Liver (tissue), 9 donors: Measurements from ENCODE around the gene TAL1. TPM values are rescaled to one million over a fixed set of nuclear protein-coding genes. Genes with fewer than 3 reads are reported as not detected.

Source experiments
- DNase-seq: peaks from one replicate; pipeline ENCODE4 v3.0.0-alpha.2; 2017; ENCODE audit warnings: low spot score
- H3K27ac ChIP-seq, 2 donors: one replicate each; pipeline ENCODE4 v1.7.0; 2013; ENCODE audit warnings: inconsistent platforms in 2 of 2, low read length in 2 of 2, control low read depth in 1 of 2, low read depth in 1 of 2, mild to moderate bottlenecking in 1 of 2
- H3K27me3 ChIP-seq, 4 donors: one replicate each; pipeline versions ENCODE4 v1.6.1 to v1.7.0; 2013; ENCODE audit warnings: low read length in 3 of 4, inconsistent platforms in 1 of 4, mild to moderate bottlenecking in 1 of 4, moderate library complexity in 1 of 4; ENCODE audit not compliant: control insufficient read depth in 4 of 4, insufficient read depth in 4 of 4
- H3K36me3 ChIP-seq, 4 donors: one replicate each; pipeline versions ENCODE4 v1.6.1 to v1.7.0; 2013; ENCODE audit warnings: low read length in 3 of 4, mild to moderate bottlenecking in 3 of 4, low read depth in 1 of 4, moderate library complexity in 1 of 4; ENCODE audit not compliant: control insufficient read depth in 4 of 4, insufficient read depth in 3 of 4
- H3K4me1 ChIP-seq, 4 donors: one replicate each; pipeline versions ENCODE4 v1.6.1 to v1.7.0; 2013; ENCODE audit warnings: low read length in 3 of 4, mild to moderate bottlenecking in 3 of 4, moderate library complexity in 1 of 4; ENCODE audit not compliant: control insufficient read depth in 4 of 4, insufficient read depth in 4 of 4
- H3K4me3 ChIP-seq, 3 donors: one replicate each; pipeline versions ENCODE4 v1.6.1 to v1.7.0; 2013; ENCODE audit warnings: low read length in 3 of 3, control low read depth in 1 of 3, low read depth in 1 of 3, mild to moderate bottlenecking in 1 of 3
- H3K9ac ChIP-seq, 2 donors: one replicate each; pipeline ENCODE4 v1.7.0; 2013; ENCODE audit warnings: low read length in 2 of 2, mild to moderate bottlenecking in 2 of 2, moderate library complexity in 2 of 2, control low read depth in 1 of 2, low read depth in 1 of 2
- H3K9me3 ChIP-seq, 4 donors: one replicate each; pipeline versions ENCODE4 v1.6.1 to v1.7.0; 2013; ENCODE audit warnings: low read length in 3 of 4; ENCODE audit not compliant: control insufficient read depth in 4 of 4
- EGR1 ChIP-seq, 2 donors: IDR thresholded peaks; 2 replicates each; pipeline ENCODE4 v1.6.1; 2016 to 2018; ENCODE audit warnings: antibody characterized with exemption in 2 of 2, low read depth in 2 of 2
- FOXA1 ChIP-seq: IDR thresholded peaks from 2 replicates; pipeline ENCODE4 v1.6.1; 2016; ENCODE audit warnings: antibody characterized with exemption
- FOXA2 ChIP-seq: IDR thresholded peaks from 2 replicates; pipeline ENCODE4 v1.6.1; 2016; ENCODE audit warnings: antibody characterized with exemption
- HNF4G ChIP-seq: IDR thresholded peaks from 2 replicates; pipeline ENCODE4 v1.6.1; 2016; ENCODE audit warnings: antibody characterized with exemption
- JUND ChIP-seq, 2 donors: IDR thresholded peaks; 2 replicates each; pipeline ENCODE4 v1.6.1; 2016; ENCODE audit warnings: antibody characterized with exemption in 2 of 2
- NR2F2 ChIP-seq: IDR thresholded peaks from 2 replicates; pipeline ENCODE4 v1.6.1; 2016; ENCODE audit warnings: antibody characterized with exemption
- RAD21 ChIP-seq, 2 donors: IDR thresholded peaks; 2 replicates each; pipeline ENCODE4 v1.6.1; 2016; ENCODE audit warnings: antibody characterized with exemption in 2 of 2, mild to moderate bottlenecking in 2 of 2
- RXRA ChIP-seq, 2 donors: IDR thresholded peaks; 2 replicates each; pipeline ENCODE4 v1.6.1; 2017 to 2018; ENCODE audit warnings: antibody characterized with exemption in 2 of 2, mild to moderate bottlenecking in 1 of 2
- SP1 ChIP-seq: IDR thresholded peaks from 2 replicates; pipeline ENCODE4 v1.6.1; 2018; ENCODE audit warnings: antibody characterized with exemption, mild to moderate bottlenecking
- TAF1 ChIP-seq: conservative IDR thresholded peaks from 2 replicates; pipeline ENCODE4 v1.6.1; 2016; ENCODE audit warnings: antibody characterized with exemption, mild to moderate bottlenecking
- YY1 ChIP-seq: IDR thresholded peaks from 2 replicates; pipeline ENCODE4 v1.6.1; 2016; ENCODE audit warnings: antibody characterized with exemption, mild to moderate bottlenecking
- WGBS: extraction: QIAGEN DNeasy Blood & Tissue Kit; methylation state at CpG from one replicate; pipeline ENCODE4 v1.1.7; 2013; 5-methylcytosine and 5-hydroxymethylcytosine counted together
- polyA plus RNA-seq, 2 donors: library from polyadenylated mRNA; stranded (reverse) in 1 of 2; unstranded in 1 of 2; fragments of 200-250 nt in 1 of 2; fragments of >200 nt in 1 of 2; fragmentation: Nextera tagmentation in 1 of 2; extraction: Ambion mirVana in 1 of 2; gene quantifications; one replicate each; pipeline versions ENCODE4 v1.2.1 to v1.2.3, GENCODE V29; 2013 to 2015
- total RNA-seq, 2 donors: library from RNA; depleted of rRNA; stranded (reverse); fragments of >200 nt; gene quantifications; one replicate each; pipeline ENCODE4 v1.2.3, GENCODE V29; 2014
- TF ChIP-seq, protein P1 (sequence below): IDR thresholded peaks from 2 replicates; pipeline ENCODE4 v1.6.1; 2016; ENCODE audit warnings: antibody characterized with exemption
- TF ChIP-seq, protein P2 (sequence below): fragments of 150-350 bp; IDR thresholded peaks from 2 replicates; pipeline ENCODE4 v1.5.1; 2017; ENCODE audit warnings: improper control_type of control experiment, low read depth, low read length; ENCODE audit not compliant: missing input control
- TF ChIP-seq, protein P3 (sequence below): IDR thresholded peaks from 2 replicates; pipeline ENCODE4 v1.6.1; 2016; ENCODE audit warnings: antibody characterized with exemption
- TF ChIP-seq, protein P4 (sequence below): IDR thresholded peaks from 2 replicates; pipeline ENCODE4 v1.6.1; 2016; ENCODE audit warnings: antibody characterized with exemption, mild to moderate bottlenecking
- TF ChIP-seq, protein P5 (sequence below): IDR thresholded peaks from 2 replicates; pipeline ENCODE4 v1.6.1; 2016; ENCODE audit warnings: antibody characterized with exemption
- donor health status: healthy.
- donor health status: healthy.
- donor health status: healthy.
- donor health status: healthy.
- donor health status: healthy.

Gene TAL1
- total and polyA plus RNA-seq, 4 donors = 0.79 to 184 (median 2.3) TPM

DNA sequence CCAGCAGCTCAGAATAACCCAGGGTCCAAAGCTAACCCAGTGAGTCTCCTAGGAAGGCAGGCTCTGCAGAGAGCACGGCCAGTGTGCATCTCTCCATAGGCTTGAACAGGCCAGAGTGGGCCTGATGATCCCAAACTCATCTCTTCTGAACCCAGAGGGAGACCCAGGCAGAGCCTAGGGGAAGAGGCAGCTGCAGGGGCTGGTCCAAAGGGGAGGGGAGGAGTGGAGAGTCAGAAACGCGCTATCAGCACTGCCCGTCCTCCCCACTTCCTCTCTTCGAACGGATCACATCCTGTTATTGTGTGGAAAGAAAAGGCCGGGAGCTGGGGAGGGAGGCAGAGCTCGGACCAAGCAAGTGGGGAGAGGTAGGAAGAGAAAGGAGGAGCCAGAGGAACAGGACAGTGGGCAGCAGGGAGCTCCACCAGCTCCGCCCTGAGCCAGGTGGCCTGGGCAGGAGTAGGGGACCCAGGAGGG is 20.2 kb downstream of the TAL1 start:
- H3K9ac ChIP-seq = no peak overlapping the region
- no peaks in the 10 kb centered on the region for H3K36me3 ChIP-seq
- H3K4me1 ChIP-seq = no peaks in the 10 kb centered on the region
- no peak for DNase-seq
- H3K27me3 ChIP-seq = peaks cover 0 to 3% (median 0%) of the 10 kb centered on the region in 4 donors
- H3K27ac ChIP-seq = peak overlapping the region in 1 of 2 donors; percentile 37
- no peaks in the 10 kb centered on the region for H3K9me3 ChIP-seq
- no peak for TF ChIP-seq JUND (IDR thresholded peaks at IDR 0.05)
- TF ChIP-seq, protein P1, sequence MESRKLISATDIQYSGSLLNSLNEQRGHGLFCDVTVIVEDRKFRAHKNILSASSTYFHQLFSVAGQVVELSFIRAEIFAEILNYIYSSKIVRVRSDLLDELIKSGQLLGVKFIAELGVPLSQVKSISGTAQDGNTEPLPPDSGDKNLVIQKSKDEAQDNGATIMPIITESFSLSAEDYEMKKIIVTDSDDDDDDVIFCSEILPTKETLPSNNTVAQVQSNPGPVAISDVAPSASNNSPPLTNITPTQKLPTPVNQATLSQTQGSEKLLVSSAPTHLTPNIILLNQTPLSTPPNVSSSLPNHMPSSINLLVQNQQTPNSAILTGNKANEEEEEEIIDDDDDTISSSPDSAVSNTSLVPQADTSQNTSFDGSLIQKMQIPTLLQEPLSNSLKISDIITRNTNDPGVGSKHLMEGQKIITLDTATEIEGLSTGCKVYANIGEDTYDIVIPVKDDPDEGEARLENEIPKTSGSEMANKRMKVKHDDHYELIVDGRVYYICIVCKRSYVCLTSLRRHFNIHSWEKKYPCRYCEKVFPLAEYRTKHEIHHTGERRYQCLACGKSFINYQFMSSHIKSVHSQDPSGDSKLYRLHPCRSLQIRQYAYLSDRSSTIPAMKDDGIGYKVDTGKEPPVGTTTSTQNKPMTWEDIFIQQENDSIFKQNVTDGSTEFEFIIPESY = no peak
- no peak for TF ChIP-seq FOXA1
- TF ChIP-seq SP1 = peak; percentile 26
- WGBS = 63% methylated on average over 9 of the region's 9 CpGs
- H3K4me3 ChIP-seq = no peak overlapping the region

DNA sequence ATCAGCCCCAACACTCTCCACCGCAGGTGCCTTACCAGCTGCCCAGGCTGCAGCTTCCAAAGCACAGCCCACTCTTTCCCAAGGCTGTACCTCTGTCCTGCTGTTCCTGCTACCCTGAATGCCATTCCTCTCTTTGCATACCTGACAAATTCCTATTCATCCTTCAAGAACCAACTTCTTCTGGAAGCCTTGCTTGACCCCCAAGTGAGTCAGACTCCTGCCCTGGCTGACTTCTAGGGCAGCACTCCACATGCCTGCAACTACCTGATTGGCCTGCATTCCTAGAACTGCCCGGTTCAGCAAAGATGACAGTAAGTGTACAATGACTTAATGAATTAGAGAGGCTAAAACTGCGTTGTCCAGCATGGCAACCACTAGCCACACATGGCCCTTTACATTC is 21.4 kb downstream of the TAL1 start:
- 87% methylated on average over 3 of the region's 3 CpGs for WGBS
- H3K9ac ChIP-seq = no peak overlapping the region
- H3K36me3 ChIP-seq = no peaks in the 10 kb centered on the region
- H3K27me3 ChIP-seq = peaks cover 0 to 3% (median 0%) of the 10 kb centered on the region in 4 donors
- H3K27ac ChIP-seq = no peak overlapping the region
- H3K9me3 ChIP-seq = no peaks in the 10 kb centered on the region
- no peaks in the 10 kb centered on the region for H3K4me1 ChIP-seq
- TF ChIP-seq, protein P2, sequence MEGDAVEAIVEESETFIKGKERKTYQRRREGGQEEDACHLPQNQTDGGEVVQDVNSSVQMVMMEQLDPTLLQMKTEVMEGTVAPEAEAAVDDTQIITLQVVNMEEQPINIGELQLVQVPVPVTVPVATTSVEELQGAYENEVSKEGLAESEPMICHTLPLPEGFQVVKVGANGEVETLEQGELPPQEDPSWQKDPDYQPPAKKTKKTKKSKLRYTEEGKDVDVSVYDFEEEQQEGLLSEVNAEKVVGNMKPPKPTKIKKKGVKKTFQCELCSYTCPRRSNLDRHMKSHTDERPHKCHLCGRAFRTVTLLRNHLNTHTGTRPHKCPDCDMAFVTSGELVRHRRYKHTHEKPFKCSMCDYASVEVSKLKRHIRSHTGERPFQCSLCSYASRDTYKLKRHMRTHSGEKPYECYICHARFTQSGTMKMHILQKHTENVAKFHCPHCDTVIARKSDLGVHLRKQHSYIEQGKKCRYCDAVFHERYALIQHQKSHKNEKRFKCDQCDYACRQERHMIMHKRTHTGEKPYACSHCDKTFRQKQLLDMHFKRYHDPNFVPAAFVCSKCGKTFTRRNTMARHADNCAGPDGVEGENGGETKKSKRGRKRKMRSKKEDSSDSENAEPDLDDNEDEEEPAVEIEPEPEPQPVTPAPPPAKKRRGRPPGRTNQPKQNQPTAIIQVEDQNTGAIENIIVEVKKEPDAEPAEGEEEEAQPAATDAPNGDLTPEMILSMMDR = no peak
- TF ChIP-seq, protein P3, sequence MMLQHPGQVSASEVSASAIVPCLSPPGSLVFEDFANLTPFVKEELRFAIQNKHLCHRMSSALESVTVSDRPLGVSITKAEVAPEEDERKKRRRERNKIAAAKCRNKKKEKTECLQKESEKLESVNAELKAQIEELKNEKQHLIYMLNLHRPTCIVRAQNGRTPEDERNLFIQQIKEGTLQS = no peak
- TF ChIP-seq YY1 (no peak), SP1 (no peak), TAF1 (no peak), FOXA2 (no peak), JUND (IDR thresholded peaks at IDR 0.05) (no peak), EGR1 (IDR thresholded peaks at IDR 0.05; ENCODE audit: low read depth in 2 of 2) (no peak), RAD21 (IDR thresholded peaks at IDR 0.05) (no peak), HNF4G (no peak), RXRA (IDR thresholded peaks at IDR 0.05) (no peak), NR2F2 (no peak)
- TF ChIP-seq, protein P4, sequence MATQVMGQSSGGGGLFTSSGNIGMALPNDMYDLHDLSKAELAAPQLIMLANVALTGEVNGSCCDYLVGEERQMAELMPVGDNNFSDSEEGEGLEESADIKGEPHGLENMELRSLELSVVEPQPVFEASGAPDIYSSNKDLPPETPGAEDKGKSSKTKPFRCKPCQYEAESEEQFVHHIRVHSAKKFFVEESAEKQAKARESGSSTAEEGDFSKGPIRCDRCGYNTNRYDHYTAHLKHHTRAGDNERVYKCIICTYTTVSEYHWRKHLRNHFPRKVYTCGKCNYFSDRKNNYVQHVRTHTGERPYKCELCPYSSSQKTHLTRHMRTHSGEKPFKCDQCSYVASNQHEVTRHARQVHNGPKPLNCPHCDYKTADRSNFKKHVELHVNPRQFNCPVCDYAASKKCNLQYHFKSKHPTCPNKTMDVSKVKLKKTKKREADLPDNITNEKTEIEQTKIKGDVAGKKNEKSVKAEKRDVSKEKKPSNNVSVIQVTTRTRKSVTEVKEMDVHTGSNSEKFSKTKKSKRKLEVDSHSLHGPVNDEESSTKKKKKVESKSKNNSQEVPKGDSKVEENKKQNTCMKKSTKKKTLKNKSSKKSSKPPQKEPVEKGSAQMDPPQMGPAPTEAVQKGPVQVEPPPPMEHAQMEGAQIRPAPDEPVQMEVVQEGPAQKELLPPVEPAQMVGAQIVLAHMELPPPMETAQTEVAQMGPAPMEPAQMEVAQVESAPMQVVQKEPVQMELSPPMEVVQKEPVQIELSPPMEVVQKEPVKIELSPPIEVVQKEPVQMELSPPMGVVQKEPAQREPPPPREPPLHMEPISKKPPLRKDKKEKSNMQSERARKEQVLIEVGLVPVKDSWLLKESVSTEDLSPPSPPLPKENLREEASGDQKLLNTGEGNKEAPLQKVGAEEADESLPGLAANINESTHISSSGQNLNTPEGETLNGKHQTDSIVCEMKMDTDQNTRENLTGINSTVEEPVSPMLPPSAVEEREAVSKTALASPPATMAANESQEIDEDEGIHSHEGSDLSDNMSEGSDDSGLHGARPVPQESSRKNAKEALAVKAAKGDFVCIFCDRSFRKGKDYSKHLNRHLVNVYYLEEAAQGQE = no peak
- TF ChIP-seq, protein P5, sequence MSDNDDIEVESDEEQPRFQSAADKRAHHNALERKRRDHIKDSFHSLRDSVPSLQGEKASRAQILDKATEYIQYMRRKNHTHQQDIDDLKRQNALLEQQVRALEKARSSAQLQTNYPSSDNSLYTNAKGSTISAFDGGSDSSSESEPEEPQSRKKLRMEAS = no peak
- no peak for DNase-seq
- no peak overlapping the region for H3K4me3 ChIP-seq
